ENCODE results near the gene ZMYND10.

ZMYND10 gene

DNA sequence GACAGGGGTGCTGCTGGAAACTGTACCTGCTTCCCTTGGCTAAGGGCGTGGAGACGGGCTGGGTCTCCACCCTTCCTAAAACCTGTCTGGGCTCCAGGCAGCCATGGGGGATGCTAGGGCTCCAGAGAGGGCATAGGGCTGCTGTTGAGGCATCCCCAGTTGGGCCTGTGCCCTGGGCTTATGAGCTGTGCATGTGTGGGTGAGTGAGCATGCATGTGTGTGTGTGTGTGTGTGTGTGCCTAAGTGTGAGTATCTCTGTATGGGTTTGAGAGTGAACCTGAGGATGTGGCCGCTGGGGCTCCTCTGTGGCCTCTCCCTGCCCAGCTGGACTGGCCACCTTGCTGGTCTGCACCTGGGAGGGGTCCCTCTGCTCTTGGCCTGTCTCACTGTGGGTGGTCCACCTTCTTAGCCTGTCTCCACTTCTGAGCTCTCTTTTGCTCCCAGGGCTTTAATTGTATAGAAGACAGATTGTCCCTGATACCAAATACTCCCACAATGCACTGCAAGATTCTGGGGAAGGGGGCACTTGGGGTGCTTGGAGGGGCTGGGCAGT lies 25.7 kb upstream of the ZMYND10 start:
- DNase-seq (ENCODE audit: low read depth in 2 of 2): no peak

DNA sequence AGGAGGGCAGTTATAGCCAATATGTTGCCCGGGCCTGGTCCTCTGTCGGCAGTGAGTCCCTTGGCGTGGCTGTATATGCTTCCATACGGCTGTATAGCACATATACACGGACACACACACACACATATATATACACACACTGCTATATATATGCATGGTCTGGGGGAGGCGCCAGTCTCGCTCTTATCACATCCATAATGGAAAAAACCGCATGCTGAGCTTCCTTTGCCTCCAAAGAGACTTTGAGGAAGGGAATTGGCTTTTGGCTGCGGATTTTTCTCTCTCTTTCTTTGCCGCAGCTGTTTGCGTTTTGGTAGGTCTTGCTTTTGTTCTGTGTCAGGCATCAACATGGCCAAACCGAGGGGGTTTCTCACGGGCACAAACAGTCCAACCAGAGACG lies 25.1 kb upstream of the ZMYND10 start:
- DNase-seq (ENCODE audit: low read depth in 2 of 2): no peak

DNA sequence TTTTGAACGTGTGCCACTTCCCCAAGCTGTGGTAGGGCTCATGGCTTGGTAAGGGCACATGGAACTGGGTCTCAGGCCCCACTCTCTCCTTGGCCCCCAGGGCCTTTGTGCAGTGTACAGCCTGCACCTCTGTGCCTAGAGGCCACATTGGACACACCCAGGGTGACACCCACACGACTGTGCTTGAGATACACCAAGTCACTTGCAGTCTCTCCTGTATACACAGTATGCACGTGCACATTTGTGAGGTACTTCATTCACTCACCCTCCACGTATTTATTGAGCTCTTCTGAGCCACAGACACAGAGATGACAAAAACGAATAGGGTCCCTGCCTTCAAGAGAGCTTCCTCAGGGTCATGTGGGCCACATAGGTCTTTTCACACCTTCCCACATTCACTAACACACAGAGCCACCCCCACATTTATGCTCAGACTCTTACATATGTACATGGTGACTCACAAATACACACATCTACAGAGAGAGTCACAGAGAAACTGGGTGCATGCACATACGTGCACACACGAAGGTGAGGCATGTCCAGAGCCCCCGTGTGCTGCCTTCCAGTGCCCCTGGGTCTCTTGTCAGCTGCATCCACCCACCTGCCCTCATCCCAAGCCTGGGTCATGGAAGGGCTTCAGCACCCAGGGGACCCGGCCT lies 23.6 kb upstream of the ZMYND10 start:
- DNase-seq (ENCODE audit: low read depth in 2 of 2): no peak

DNA sequence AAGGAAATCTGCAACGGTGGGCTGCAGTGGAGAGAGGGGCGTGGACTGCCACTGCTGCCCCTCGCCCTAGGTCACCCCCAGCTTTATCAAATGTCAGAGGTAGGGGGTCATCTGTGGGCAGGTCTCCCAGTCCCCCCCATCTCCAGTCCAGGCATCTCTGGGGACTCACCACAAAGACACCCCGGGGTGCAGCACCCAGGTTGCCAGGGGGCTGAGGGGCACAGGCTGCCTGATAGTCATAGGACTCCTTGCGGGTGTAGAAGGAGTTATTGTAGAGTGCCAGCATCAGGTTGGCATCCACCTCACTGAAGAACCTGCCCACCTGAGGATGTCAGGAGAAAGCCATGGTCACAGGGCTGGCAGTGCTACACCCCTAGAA lies 20.3 kb upstream of the ZMYND10 start:
- DNase-seq (ENCODE audit: low read depth in 2 of 2): no peak

DNA sequence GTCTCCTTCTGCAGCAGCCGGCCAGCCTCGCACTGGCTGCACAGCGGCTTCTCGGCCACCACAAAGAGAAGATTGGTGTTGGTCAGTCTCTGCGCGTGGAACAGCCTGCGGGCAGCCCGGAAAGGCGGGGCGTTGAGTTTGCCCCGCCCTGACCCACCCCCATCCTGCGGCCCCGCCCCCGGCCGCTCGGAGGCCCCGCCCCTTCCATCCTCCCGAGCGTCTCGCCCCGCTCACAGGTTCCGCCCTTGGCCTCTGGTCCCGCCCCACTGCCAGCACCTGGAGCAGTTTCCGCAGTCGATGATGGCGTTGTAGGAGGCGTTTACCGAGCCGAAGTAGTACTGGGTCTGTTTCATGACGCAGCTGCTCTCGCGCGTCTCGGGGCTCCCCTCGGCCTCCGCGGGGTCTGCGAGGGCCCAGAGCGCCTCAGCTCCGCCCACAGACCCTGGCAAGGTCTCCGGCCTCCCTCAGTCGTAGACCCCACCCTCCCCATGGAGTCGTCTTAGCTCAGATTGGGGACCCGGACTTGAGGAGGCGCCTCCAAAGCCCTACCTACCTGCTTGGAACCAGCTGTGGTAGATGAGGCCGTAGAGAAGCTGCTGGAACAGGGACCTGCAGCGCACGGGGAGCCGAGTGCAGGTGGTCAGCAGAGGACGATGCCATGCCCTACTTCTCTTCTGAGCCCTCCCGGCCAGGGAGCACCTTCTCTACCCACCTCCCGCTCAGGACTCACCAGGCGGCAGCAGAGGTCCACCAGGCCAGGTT lies 19.7 kb upstream of the ZMYND10 start:
- DNase-seq (ENCODE audit: low read depth in 2 of 2): peak; percentile 83 to 89

DNA sequence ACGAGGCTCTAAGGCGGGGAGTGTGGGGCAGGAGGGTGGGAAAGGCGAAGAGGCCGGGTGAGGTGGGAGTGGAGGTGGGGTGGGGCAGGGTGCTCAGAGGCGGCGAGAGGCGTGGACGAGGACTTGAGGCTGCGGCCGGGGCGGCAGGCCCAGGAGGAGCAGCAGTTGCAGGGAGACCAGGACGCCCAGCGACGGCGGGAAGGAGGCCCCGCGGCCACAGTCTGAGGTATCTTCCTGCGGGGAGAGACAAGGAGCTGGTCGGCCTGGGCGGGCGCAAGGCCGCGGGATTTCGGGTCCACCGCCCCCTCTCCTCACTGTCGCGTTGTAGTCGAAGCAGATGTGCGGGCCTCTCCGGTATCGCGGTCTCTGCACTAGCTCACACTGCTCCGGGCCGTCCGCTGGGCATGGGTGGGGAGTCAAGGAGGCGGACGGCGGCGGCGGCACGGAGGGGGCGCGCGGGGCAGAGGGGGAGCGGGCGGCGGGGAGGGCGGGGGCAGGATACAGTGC lies 19.1 kb upstream of the ZMYND10 start:
- DNase-seq (ENCODE audit: low read depth in 2 of 2): no peak

DNA sequence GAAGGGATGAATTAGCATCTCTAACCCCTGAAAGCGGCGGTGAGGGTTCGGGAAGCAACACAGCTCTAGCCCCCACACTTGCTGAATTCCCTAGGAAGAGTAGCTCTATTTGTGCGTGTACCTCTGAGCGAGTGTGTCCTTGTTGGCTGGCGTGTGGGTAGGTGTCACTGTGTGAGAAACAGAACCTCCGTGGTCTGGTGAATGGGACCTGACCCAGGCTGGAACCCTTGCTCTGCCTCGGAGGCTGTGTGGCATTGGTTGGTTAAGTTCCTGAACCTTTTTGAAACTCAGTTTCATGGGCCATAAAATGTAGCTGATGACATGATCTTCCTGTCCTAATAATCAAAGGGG lies 14.2 kb upstream of the ZMYND10 start:
- no peak for DNase-seq (ENCODE audit: low read depth in 2 of 2)

DNA sequence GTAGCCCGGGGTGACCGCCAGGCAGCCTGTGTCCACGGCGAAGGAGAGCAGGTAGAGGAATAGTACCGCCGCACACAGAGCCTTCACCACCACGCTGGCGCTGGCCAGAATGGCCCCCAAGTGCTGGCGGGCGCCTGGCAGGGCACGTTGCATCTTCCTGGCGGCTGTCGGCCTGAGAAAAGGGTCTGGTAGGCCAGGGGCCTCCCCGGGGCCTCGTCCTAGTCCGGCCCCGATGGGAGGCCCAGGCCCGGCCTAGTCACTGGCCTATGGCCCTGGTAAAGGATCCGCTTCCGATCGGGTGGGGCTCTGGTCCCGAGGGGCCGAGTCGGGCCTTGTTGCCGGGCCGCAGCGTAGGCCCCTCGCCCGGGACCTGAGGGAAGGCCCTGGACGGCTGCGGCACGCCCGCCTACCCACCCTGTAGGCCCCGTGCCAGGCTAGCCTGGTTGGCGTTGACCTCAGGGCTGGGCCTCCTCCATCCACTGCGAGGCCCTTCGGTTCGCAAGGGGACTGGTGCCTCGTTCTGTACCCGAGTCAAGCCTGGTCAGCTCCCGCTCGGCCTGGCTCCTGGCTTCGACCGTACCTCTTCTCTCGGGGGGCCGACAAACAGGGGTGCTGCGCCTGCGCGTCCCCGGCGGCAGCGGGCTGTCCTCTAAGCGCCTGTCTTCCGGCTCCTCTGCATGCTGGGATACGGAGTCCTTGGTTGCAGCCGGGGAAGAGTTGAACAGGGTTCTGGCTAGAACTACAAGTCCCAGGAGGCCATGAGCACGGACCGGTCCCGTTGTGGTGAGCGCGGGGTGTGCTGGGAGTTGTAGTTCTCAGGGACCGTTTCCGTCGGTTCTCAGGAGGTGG lies 13.6 kb upstream of the ZMYND10 start, which contains the start of gene TMEM115:
TMEM115 (minus strand) TSS at position 611 of the 849 bp plus-strand sequence; CDS start at position 153, 458 bp downstream.
- DNase-seq (ENCODE audit: low read depth in 2 of 2): peak; percentile 84 to 87

DNA sequence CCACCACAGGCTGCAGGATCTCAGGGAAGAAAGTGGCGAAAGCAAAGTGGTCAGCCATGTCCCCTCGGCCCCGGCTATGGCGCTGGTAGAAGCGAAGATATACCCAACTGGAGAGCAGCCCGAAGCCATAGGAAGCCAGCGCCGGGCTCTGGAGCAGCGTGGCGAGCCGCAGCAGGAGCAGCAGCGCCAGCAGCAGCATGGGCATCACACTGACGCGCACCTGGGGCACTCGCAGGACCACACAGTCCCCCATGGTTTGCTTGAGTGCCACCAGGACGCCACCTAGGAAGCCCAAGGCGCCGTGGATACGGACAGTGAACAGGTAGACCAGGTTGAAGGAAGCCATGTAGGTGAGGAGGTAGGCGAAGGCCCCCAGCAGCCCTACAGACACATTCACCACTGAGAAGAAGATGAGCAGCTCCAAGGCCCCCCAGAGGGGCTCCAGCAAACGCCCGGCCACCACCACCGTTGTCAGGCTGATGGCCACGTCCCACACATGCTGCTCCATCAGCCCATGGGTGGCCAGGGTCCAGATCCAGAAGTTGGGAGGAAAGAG lies 12.9 kb upstream of the ZMYND10 start:
- DNase-seq (ENCODE audit: low read depth in 2 of 2): no peak

DNA sequence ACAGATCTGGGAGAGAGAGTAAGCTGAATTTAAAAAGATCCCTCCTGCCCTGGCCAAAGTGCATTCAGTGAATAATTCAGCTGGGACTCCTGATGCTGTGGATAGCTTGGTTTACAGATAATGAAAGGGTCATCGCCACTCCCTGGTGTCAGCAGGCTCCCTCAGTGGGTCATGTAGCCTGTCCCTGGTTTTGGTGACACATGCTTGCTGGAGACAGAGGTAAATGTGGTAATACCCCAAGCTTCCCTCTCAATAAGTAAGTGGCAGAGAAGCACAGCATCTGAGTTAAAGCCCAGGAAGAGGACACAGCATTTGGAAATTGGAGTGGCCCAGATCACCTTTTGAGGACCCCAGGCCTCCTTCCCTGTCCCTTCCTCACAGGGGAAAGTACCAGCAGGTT lies 11.9 kb upstream of the ZMYND10 start:
- no peak for DNase-seq (ENCODE audit: low read depth in 2 of 2)

DNA sequence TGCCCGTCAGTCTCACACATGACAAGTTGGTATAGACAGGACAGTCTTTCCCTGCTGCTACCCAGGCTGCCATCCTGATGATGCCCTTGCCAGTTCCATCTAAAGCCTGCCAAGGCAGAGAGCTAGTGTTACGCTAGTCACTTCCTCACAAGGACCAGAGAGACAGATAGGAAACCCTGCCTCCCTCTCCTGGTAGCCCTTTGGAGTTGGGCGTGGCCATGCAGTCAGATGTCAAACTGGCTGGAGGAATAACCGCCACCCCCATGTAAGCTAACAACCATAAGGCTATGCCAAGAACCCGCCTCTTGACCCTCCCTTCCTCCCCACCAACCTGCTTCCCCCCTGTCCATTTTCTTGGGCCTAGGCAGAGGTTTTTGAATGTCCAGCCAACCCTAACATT lies 11.0 kb upstream of the ZMYND10 start:
- no peak for DNase-seq (ENCODE audit: low read depth in 2 of 2)

DNA sequence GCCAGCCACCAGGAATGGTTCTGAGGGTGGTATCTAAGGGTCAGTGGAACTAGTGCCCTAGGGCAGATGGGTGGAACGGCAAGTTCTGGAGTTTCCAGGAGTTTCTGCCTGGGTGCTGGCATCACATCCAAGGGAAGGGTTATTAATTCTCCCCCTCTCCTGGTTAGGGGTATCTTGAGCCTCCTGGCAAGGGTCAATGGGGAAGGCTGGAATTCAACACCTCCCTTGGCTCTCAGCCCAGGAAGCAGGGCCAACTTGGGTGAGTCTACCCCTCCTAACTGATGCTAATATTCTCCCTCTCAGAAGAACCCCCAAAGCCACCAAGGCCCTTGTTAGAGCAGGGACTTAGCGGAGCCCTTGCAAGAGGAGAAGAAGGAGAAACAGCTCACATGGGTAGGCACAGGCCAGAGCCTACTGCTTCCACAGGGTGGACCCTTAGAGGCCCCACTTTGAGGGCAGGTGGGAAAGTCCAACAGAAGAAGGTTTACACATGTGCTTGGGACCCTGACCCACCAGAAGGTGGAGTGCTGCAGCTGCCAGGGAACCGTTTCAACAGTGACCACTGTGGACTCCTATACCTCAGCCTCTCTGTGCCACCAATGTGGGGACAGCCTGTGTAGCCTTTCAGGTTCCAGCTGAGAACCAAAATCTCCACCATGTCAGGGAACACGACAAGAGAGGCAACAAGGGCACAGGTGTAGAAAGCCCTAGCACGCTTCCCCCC lies 10.5 kb upstream of the ZMYND10 start:
- DNase-seq (ENCODE audit: low read depth in 2 of 2): no peak

DNA sequence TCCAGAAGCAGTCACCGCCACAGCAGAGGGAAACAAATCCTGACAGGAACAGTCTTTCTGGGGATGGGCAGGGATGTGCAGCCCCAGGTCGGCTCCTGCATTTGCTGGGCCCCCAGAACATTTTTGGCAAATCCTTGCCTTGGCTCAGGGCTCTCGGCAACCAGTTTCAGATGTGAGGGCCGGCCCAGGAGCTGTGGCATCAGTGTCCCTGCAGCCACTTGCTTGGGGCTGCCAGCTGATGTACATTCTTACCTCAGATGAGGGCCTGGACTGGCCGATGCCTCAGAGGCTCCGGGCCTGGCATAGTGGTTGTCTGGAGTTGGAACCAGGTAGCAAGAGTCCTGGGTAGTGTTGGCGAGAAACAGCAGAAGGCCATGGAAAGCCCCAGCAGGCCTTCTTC lies 9.3 kb upstream of the ZMYND10 start:
- DNase-seq (ENCODE audit: low read depth in 2 of 2): no peak

DNA sequence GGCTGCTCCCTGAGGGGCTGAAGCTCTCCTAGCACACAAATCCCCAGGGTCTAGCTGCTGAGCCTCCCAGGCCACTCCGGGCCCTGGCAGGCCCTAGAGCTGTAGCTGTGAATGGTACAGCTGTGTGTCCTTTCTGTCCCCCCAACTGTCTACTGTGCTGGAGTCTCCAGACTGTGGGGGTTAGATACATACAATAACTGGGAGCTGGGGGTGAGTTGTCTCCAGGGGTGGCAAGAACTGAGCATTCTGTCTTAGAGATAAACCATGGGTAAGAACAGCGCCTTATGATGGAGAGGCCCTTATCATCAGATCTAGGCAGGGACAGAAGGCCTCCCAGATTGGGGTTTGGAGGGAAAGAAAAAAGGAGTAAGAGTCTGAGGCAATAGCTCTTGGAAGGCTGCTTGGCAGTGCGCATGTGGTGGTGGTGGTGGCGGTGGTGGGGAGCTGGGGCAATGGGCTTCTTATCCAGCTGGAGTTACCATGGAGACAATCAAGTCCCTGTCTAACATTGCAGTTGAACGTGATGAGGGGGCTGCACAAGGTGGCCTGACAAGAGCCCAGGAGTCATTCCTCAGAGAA lies 8.7 kb upstream of the ZMYND10 start:
- DNase-seq (ENCODE audit: low read depth in 2 of 2): no peak

DNA sequence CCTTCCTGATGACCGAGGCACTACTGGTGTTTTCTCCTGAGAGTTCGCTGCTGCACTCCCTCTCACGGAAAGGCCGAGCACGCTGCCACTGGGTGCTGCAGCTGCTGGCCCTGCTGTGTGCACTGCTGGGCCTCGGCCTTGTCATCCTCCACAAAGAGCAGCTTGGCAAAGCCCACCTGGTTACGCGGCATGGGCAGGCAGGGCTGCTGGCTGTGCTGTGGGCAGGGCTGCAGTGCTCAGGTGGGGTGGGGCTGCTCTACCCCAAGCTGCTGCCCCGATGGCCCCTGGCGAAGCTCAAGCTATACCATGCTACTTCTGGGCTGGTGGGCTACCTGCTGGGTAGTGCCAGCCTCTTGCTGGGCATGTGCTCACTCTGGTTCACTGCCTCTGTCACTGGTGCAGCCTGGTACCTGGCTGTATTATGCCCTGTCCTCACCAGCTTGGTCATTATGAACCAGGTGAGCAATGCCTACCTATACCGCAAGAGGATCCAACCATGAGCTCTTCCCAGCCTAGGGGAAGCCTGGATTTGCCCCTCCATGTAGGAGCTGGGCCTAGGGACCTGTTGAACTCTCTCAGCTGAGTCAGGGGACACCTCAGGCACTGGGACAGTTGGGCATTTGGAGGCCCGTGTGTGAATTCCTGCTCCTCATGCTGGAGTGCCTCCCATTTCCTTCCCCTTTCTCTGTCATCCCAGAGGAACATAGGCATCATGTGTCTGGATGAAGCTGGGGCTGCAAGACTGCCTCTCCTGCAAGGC lies 7.9 kb upstream of the ZMYND10 start:
- DNase-seq (ENCODE audit: low read depth in 2 of 2): no peak

DNA sequence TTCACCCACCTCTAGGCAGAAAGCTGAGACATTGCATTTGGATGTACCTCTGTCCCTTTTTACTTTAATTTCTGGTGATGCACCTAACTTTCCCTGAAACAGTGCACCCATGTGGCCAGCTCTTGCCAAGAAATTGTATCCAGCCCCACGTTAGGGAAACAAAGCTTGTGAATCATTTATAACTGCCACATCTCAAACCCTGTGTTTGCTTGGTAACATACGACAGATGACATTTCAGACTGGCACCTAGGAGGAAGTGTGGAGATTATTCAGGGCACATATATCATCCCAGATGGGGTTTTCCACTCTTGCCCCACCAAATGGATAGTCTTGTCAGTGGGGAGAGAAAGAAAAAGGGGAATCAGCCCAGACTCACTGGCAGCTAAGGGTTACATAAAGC lies 7.2 kb upstream of the ZMYND10 start:
- no peak for DNase-seq (ENCODE audit: low read depth in 2 of 2)

DNA sequence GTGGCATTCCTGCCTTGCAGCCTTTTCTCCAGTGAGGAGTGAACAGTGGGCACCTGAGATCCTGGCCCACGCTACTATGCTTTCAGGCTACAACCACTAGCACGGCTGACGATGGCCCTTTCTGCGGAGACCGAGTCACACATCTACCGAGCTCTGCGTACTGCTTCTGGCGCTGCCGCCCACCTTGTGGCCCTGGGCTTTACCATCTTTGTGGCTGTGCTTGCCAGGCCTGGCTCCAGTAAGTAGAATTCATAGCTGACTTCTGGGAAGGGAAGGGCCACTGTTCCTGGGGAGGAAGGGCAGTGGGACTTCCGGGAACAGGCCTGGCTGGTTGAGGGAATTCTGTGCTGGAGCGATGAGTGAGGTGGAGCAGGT lies 5.8 kb upstream of the ZMYND10 start:
- DNase-seq (ENCODE audit: low read depth in 2 of 2): no peak

DNA sequence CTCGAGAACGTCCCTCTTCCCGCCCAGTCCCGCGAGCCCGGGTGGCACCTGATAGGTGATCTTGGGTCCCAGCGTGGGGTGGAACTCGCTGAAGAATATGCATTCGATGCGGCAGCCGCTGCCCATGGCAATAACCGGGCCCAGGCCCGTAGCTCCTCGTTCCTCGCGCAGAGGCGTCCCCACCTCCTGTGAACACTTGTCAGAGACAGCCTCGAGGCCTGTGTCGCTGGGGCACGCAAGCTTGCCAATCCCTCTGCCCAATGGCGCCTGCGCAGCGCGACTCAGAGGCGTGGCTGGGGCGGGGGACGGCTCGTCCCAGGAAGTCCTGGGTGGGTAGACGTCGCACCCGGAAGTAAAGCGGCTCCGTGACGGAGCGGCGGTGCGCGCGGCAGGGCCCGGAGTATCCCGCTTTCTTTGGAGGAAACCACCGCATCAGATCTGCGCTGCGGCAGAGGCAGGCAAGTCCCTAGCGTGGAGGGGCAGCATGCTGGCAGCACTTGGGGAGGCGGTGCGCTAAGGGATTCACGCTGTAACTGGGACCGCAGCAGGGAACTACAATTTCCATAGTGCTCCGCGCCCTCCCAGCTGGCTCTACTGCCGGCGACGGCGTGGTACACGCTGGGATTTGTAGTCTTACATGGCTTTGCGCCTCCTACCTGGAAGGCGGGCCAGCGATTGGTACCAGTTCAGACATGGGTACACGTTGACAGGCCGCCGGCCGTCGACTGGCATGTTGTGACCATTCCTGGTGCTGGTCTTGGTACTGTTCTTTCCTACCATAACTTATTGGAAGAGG lies 5.2 kb upstream of the ZMYND10 start, which contains the start of the genes CYB561D2 and NPRL2:
CYB561D2 (plus strand) TSS at position 336 of the 796 bp plus-strand sequence. CDS start 572 bp downstream, outside the sequence.
NPRL2 (minus strand) TSS at position 249 of the 796 bp plus-strand sequence; CDS start at position 126, 123 bp downstream.
- peak; percentile 98 to 99 for DNase-seq (ENCODE audit: low read depth in 2 of 2)

DNA sequence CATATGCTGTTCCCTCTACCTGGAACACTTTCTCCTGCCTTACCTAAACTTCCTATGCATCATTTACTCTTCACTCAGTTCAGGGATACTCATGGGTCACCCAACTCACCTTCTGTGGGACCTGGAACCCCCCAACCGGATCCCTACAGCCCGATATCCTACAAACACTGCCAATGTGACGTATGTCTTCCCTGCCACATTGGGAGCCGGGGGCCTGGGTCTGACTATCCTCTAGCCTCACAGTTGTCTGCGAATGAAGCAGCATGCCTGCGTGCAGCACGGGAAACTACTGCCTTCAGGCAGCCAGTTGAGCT lies 4.6 kb upstream of the ZMYND10 start:
- no peak for DNase-seq (ENCODE audit: low read depth in 2 of 2)
